Caco-2 (cell line): ENCODE data around the gene IRAK1. TPM values are rescaled to one million over a fixed set of nuclear protein-coding genes. Genes with fewer than 3 reads are reported as not detected.

Experiments used
- BruUV-seq: library from RNA; stranded (reverse); fragments of 400-500 nt; replicated peaks from 2 replicates; lab custom pipeline; 2021; lab: Mats Ljungman, UMichigan
- CTCF ChIA-PET: fragments of 300-600 bp; sonication (Branson Sonifier 250); formaldehyde crosslinking; loops from one replicate; lab custom pipeline; 2022; ENCODE audit warnings: antibody characterized with exemption; lab: Charles Lee
- POLR2A ChIA-PET: fragments of 300-600 bp; sonication (Branson Sonifier 250); formaldehyde crosslinking; loops from one replicate; lab custom pipeline; 2022; ENCODE audit warnings: antibody characterized with exemption; lab: Charles Lee
- DNase-seq, 2 experiments: peaks; one replicate each; pipeline versions ENCODE4 v3.0.0 to v3.0.0-alpha.2; 2020 to 2022
- H3K27me3 ChIP-seq: replicated peaks from 2 replicates; pipeline ENCODE4 v1.6.0; 2011; ENCODE audit warnings: low read length; ENCODE audit not compliant: control insufficient read depth, insufficient read depth
- H3K36me3 ChIP-seq: 2 replicates; pipeline ENCODE4 v1.5.1; 2011; ENCODE audit warnings: low read length; ENCODE audit not compliant: control insufficient read depth, insufficient read depth
- H3K4me1 ChIP-seq: fragments of 250-450 bp; sonication (Bioruptor Pico); 2 replicates; pipeline ENCODE4 v1.5.1; 2020; ENCODE audit warnings: mild to moderate bottlenecking
- H3K4me3 ChIP-seq: 2 replicates; pipeline ENCODE4 v1.5.1; 2011; ENCODE audit warnings: low read depth, mild to moderate bottlenecking, control low read depth, low read length
- H3K9me3 ChIP-seq: fragments of 250-450 bp; sonication (Bioruptor Pico); 2 replicates; pipeline ENCODE4 v1.5.1; 2020; ENCODE audit warnings: mild to moderate bottlenecking, moderate library complexity
- H3K27ac Mint-ChIP-seq: one replicate; pipeline ENCODE4 v1.8.0; 2022; ENCODE audit warnings: mixed read lengths; ENCODE audit not compliant: unreplicated experiment
- H3K27me3 Mint-ChIP-seq: one replicate; pipeline ENCODE4 v1.8.0; 2022; ENCODE audit warnings: mixed read lengths; ENCODE audit not compliant: insufficient read depth, unreplicated experiment
- H3K36me3 Mint-ChIP-seq: one replicate; pipeline ENCODE4 v1.8.0; 2022; ENCODE audit warnings: mild to moderate bottlenecking, mixed read lengths; ENCODE audit not compliant: insufficient read depth, unreplicated experiment
- H3K4me1 Mint-ChIP-seq: one replicate; pipeline ENCODE4 v1.8.0; 2022; ENCODE audit warnings: low read depth, mixed read lengths; ENCODE audit not compliant: unreplicated experiment
- H3K4me3 Mint-ChIP-seq: one replicate; pipeline ENCODE4 v1.8.0; 2022; ENCODE audit warnings: mild to moderate bottlenecking, moderate library complexity, mixed read lengths; ENCODE audit not compliant: unreplicated experiment
- H3K9me3 Mint-ChIP-seq: one replicate; pipeline ENCODE4 v1.8.0; 2022; ENCODE audit warnings: mixed read lengths; ENCODE audit not compliant: unreplicated experiment
- CTCF ChIP-seq, 2 experiments: fragments of 200-600 bp in 1 of 2; IDR thresholded peaks; 1 replicate in 1 of 2; 2 replicates in 1 of 2; pipeline versions ENCODE4 v1.5.1 to v1.8.0; 2011 to 2022; ENCODE audit warnings: antibody characterized with exemption in 1 of 2, control low read depth in 1 of 2, inconsistent platforms in 1 of 2, low read depth in 1 of 2, low read length in 1 of 2, mild to moderate bottlenecking in 1 of 2, moderate library complexity in 1 of 2; ENCODE audit not compliant: insufficient read depth in 1 of 2, severe bottlenecking in 1 of 2, unreplicated experiment in 1 of 2
- intact Hi-C: fragments of 100-400 bp; cut with micrococcal nuclease; formaldehyde crosslinking; loops from one replicate; pipeline ENCODE4 v1.10.0; 2022; ENCODE audit not compliant: unreplicated experiment
- total RNA-seq: library from RNA; stranded (reverse); gene quantifications from 2 replicates; pipeline ENCODE4 v1.2.3, GENCODE V29; 2022

Gene IRAK1
- total RNA-seq, 1 experiment from 2014 or later = 119 TPM

GRCh38 chrX:153967536-153968224 is 52.0 kb downstream of the IRAK1 start:
- ChIA-PET POLR2A (no interaction called here), CTCF (interaction anchor here (1.3 kb wide), 2 partner anchors 18 to 21 kb away, joined by 3 to 4 read pairs; no protein-coding TSS in a partner anchor)
- H3K4me1 ChIP-seq = no peaks in the 10 kb centered on the region
- no peaks in the 10 kb centered on the region for H3K9me3 ChIP-seq
- Mint-ChIP-seq H3K27me3 (no peaks in the 10 kb centered on the region), H3K4me1 (no peaks in the 10 kb centered on the region), H3K9me3 (no peaks in the 10 kb centered on the region), H3K36me3 (peaks cover 35% of the 10 kb centered on the region), H3K27ac (no peak overlapping the region), H3K4me3 (no peak overlapping the region)
- BruUV-seq = TSS peak; percentile 1
- no peak for DNase-seq
- TF ChIP-seq CTCF (IDR thresholded peaks at IDR 0.05; ENCODE audit: insufficient read depth in 1 of 2, low read depth in 1 of 2, low read length in 1 of 2, severe bottlenecking in 1 of 2, unreplicated experiment in 1 of 2) = no peak
- H3K4me3 ChIP-seq = no peak overlapping the region
- intact Hi-C loops = no loop called here
- peaks cover 3% of the 10 kb centered on the region for H3K36me3 ChIP-seq
- no peaks in the 10 kb centered on the region for H3K27me3 ChIP-seq

- H3K27me3 ChIP-seq = no peaks in the 10 kb centered on the region
- Mint-ChIP-seq H3K4me3 (no peak overlapping the region), H3K36me3 (peaks cover 35% of the 10 kb centered on the region), H3K27ac (no peak overlapping the region), H3K27me3 (no peaks in the 10 kb centered on the region), H3K4me1 (no peaks in the 10 kb centered on the region), H3K9me3 (no peaks in the 10 kb centered on the region)
- no peak overlapping the region for H3K4me3 ChIP-seq
- ChIA-PET CTCF (interaction anchor here (1.3 kb wide), 2 partner anchors 18 to 20 kb away, joined by 3 to 4 read pairs; no protein-coding TSS in a partner anchor), POLR2A (no interaction called here)
- intact Hi-C loops = no loop called here
- BruUV-seq = no TSS peak
- H3K9me3 ChIP-seq = no peaks in the 10 kb centered on the region
- peaks cover 3% of the 10 kb centered on the region for H3K36me3 ChIP-seq
- no peak for DNase-seq
- H3K4me1 ChIP-seq = no peaks in the 10 kb centered on the region
- TF ChIP-seq CTCF (IDR thresholded peaks at IDR 0.05; ENCODE audit: insufficient read depth in 1 of 2, low read depth in 1 of 2, low read length in 1 of 2, severe bottlenecking in 1 of 2, unreplicated experiment in 1 of 2) = no peak
Measured at GRCh38 chrX:153966841-153967535, 52.7 kb downstream of the IRAK1 start.

- Histone ChIP-seq H3K27me3 (no peaks in the 10 kb centered on the region), H3K9me3 (no peaks in the 10 kb centered on the region), H3K36me3 (peaks cover 3% of the 10 kb centered on the region), H3K4me1 (no peaks in the 10 kb centered on the region), H3K4me3 (no peak overlapping the region)
- no peak for TF ChIP-seq CTCF (IDR thresholded peaks at IDR 0.05; ENCODE audit: insufficient read depth in 1 of 2, low read depth in 1 of 2, low read length in 1 of 2, severe bottlenecking in 1 of 2, unreplicated experiment in 1 of 2)
- intact Hi-C loops = no loop called here
- DNase-seq = no peak
- Mint-ChIP-seq H3K27me3 (no peaks in the 10 kb centered on the region), H3K27ac (no peak overlapping the region), H3K4me3 (no peak overlapping the region), H3K4me1 (no peaks in the 10 kb centered on the region), H3K36me3 (peaks cover 29% of the 10 kb centered on the region), H3K9me3 (no peaks in the 10 kb centered on the region)
- ChIA-PET POLR2A (no interaction called here), CTCF (interaction anchor here (1.3 kb wide), 1 partner anchor 17 kb away, joined by 3 read pairs; no protein-coding TSS in a partner anchor)
- no TSS peak for BruUV-seq
Measured at GRCh38 chrX:153966283-153966688, 53.4 kb downstream of the IRAK1 start.
